GM21423 (cell line): ENCODE results near the gene C2CD2L.
"Not testable (repeated sequence)": the region's sequence is repeated elsewhere in the genome, so short reads cannot be mapped to it uniquely, and the experiment has no call there.

Experiments used
- ATAC-seq: cut with Tn5 transposase; IDR thresholded peaks from one replicate; pipeline ENCODE4 v1.9.1; 2021; ENCODE audit warnings: mild to moderate bottlenecking, moderate library complexity; ENCODE audit not compliant: unreplicated experiment

Gene C2CD2L

GRCh38 chr11:119149018-119149785, 42.1 kb downstream of the C2CD2L start, which contains the start of gene ABCG4:
Gene ABCG4, plus strand, starts transcription at chr11:119149052. Its CDS starts 914 bp downstream, at chr11:119149966.
- no peak for ATAC-seq

- ATAC-seq: no peak
Measured at GRCh38 chr11:119149786-119150275, 42.7 kb downstream of the C2CD2L start.

DNA sequence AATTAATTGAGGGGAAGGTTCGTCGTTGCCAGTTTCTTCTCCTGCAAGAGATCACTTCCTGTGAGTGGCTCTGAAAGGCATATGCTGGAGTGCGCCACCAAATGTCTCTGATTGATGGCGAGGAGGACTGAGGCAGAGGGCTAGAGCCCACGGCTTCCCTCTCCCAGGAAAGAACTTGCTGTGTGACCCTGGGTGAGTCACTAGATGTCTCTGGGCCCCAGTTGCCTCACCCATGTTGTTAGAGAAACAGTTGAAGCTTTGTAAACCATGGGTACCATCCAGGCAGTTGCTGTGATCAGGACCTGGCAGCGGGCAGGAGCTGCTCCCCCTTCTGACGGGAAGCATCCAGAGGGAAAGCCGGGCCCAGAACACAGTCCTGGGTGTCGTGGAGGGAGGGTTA, 44.9 kb downstream of the C2CD2L start:
- ATAC-seq: no peak

DNA sequence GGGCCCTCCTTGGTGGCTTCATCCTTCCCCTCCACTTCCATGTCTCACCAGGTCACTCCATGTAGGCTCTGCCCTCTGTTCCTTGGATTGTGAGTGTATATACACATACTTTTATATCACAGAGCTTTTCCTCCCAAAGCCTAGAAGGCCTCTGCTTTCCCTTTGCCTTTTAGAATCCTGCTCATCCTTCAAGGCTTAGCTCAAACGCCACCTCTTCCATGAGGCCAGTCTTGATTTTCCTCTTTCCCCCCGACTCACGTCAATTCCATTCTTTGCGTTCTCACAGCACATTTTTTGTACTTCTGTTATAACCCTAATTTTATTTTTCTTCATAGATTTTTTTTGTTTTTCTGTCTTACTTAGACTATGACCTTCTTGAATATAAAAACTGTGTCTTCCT, 45.5 kb downstream of the C2CD2L start:
- no peak for ATAC-seq

DNA sequence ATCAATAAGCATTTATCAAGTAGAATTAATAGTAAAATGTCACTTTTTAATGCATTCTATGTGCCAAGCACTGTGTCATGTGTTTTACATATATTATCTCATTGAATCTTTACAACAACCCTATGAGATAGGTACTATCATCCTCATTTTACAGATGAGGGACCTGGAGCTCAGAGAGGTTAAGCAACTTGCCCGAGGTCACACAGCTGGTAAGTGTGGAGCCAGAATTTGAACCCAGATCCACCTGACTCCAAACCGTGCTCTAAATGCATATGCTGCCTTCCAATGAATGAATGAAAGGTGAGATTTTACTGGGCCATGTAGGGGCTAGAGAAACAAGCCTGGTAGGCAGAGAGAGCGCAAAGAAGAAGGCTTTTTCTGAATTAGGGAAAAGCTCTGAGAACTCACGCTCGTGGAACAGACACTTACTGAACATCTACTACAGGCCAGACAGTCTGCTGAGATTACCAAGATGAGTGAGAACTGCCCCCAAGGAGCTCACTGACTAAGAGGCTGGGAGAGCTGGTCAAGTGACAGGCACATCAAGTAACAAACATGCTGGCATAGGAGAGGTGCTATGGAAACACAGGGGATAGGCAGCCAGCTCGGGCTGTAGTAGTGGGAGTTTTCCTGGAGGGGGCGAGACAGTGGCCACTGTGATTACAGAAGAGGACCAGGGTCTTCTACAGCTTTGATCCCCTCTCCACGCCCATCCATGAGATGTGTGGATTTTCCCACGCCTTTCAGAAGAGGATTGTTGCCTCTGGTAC, 46.1 kb downstream of the C2CD2L start:
- no peak for ATAC-seq

DNA sequence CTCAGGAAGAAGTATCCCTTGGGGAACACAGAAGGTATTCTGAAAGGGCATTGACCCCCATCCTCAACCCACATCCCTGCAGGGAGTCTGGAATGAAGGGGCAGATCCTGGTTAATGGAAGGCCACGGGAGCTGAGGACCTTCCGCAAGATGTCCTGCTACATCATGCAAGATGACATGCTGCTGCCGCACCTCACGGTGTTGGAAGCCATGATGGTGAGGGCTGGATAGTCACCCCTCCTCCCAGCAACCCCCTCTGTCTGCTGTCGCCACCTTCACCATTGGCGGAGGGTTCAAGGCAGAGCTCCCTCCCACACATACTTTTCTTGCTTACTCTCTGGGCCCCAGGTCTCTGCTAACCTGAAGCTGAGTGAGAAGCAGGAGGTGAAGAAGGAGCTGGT, 47.0 kb downstream of the C2CD2L start:
- no peak for ATAC-seq

DNA sequence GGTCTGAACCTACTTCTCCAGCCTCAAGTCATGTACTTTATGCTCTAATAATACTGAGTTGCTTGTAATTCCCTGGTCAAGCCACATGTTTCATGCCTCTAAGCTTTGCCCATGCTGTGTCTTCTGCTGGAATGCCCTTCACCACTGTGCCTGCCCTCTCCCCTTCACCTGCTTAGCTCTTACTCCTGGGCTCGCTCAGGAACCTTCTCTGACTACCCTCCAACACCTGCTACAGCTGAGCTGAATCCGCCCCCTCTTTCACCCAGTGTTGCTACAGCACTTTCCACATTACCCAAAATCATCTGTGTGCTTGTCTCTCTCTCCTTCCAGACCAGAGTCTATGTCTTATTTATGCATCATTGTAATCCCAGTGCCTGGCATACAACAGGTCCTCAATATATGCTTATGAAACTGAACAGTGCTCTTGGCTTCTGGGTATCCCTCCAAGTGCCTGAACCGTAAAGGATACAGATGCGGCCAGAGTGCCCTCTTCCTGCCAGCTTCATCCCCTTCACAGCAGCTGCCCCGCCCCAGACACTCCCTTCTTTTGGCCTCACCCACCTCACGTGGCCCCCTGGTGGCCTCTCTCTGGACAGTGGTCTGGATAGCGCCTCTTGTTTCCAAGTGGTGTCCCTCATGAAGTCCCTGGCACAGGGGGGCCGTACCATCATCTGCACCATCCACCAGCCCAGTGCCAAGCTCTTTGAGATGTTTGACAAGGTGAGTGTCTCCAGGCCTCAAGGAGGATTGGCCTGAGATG, 48.8 kb downstream of the C2CD2L start:
- no peak for ATAC-seq

GRCh38 chr11:119156496-119156895, 49.4 kb downstream of the C2CD2L start:
- ATAC-seq: no peak

DNA sequence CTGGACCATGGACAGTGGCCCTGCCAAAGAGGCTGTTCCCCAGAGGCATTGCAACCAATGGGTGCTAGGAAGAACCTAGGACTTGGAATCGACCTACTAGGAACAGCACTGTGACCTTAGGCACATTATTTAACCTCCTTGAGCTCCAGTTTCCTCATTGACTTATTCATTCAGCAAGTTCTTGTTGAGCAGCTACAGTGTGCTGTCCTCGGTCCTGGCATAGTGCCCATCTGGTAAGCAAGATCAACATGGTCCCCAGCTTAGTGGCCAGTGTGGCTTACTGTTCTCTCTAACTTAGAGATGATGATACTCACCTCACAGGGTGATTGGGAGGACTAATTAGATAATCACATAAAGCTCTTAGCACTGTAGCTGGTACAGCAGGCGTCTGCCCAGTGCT, 49.9 kb downstream of the C2CD2L start:
- no peak for ATAC-seq

GRCh38 chr11:119158467-119158866, 51.3 kb downstream of the C2CD2L start:
- ATAC-seq: no peak

- no peak for ATAC-seq
Measured at GRCh38 chr11:119160151-119160550, 53.0 kb downstream of the C2CD2L start.

DNA sequence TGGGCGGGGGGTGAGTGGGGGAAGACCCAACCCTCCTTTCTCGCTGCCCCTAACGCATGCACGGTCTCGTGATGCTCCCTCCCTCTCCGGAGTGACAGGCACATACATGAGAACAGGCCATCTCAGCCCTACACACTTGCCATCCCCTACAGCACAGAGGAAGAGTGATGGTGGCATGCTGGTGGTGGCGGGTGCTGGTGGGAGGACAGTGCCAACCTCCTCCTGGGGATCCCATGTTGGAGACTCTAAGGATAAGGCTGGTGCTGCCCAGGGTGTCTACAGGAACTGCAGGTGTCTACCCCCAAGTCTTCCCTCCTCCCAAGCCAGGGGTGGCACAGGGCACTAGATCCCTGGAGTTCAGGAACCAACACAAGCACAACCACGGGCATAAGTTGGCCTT, 54.7 kb downstream of the C2CD2L start:
- ATAC-seq: no peak

- ATAC-seq: no peak
Measured at GRCh38 chr11:119166368-119167076, 59.4 kb downstream of the C2CD2L start.

GRCh38 chr11:119167077-119167458, 59.9 kb downstream of the C2CD2L start:
- ATAC-seq: not testable (repeated sequence)

DNA sequence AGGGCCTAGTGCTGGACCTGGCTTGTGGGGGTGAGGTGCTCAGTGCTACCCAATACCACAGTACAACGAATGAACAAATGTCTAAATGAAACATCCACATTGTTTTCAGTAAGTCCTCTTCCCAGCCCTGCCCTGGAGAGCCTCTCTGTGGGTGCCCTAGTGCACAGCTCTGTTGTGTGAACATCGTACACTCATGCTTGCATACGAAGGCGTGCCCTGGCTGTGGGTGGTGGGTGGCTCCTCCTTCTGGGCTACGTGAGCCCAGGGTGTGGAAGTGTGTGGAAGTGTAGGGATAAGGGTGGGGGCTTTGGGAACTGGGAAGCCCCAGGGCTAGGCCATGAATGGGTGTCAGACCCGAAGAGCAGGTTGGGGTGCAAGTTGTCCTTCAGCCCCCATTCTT, 60.8 kb downstream of the C2CD2L start:
- ATAC-seq: no peak
